ENCODE measurements around the gene CPNE4.
"Not testable (repeated sequence)": the region's sequence is repeated elsewhere in the genome, so short reads cannot be mapped to it uniquely, and the experiment has no call there.

Gene CPNE4

GRCh38 chr3:132034486-132035464 is at the start of gene CPNE4:
Gene CPNE4, minus strand, starts transcription at chr3:132035014.
- peak; percentile 65 to 68 for DNase-seq (ENCODE audit: low read depth in 2 of 2)

- DNase-seq (ENCODE audit: low read depth in 2 of 2) = no peak
Observed at GRCh38 chr3:132083583-132084279, 48.9 kb upstream of the CPNE4 start.

- no peak for DNase-seq (ENCODE audit: low read depth in 2 of 2)
Observed at GRCh38 chr3:132083159-132083558, 48.3 kb upstream of the CPNE4 start.

- DNase-seq (ENCODE audit: low read depth in 2 of 2) = no peak
Observed at GRCh38 chr3:132079147-132079546, 44.3 kb upstream of the CPNE4 start.

- no peak for DNase-seq (ENCODE audit: low read depth in 2 of 2)
Observed at GRCh38 chr3:132073771-132074170, 39.0 kb upstream of the CPNE4 start.

- no peak for DNase-seq (ENCODE audit: low read depth in 2 of 2)
Observed at GRCh38 chr3:132071043-132071442, 36.2 kb upstream of the CPNE4 start.

GRCh38 chr3:132064114-132064513 is 29.3 kb upstream of the CPNE4 start:
- no peak for DNase-seq (ENCODE audit: low read depth in 2 of 2)

GRCh38 chr3:132062535-132062934 is 27.7 kb upstream of the CPNE4 start:
- no peak for DNase-seq (ENCODE audit: low read depth in 2 of 2)

GRCh38 chr3:132055872-132056271 is 21.1 kb upstream of the CPNE4 start:
- no peak for DNase-seq (ENCODE audit: low read depth in 2 of 2)

- no peak for DNase-seq (ENCODE audit: low read depth in 2 of 2)
Observed at GRCh38 chr3:132047209-132047608, 12.4 kb upstream of the CPNE4 start.

- DNase-seq (ENCODE audit: low read depth in 2 of 2) = not testable (repeated sequence)
Observed at GRCh38 chr3:132044874-132045273, 10.1 kb upstream of the CPNE4 start.

- DNase-seq (ENCODE audit: low read depth in 2 of 2) = no peak
Observed at GRCh38 chr3:132042681-132043080, 7.9 kb upstream of the CPNE4 start.

GRCh38 chr3:132038198-132038825 is 3.5 kb upstream of the CPNE4 start:
- DNase-seq (ENCODE audit: low read depth in 2 of 2) = no peak

GRCh38 chr3:132037581-132037980 is 2.8 kb upstream of the CPNE4 start:
- DNase-seq (ENCODE audit: low read depth in 2 of 2) = no peak

- no peak for DNase-seq (ENCODE audit: low read depth in 2 of 2)
Observed at GRCh38 chr3:132037056-132037455, 2.2 kb upstream of the CPNE4 start.

- no peak for DNase-seq (ENCODE audit: low read depth in 2 of 2)
Observed at GRCh38 chr3:132034097-132034485, 723 bp downstream of the CPNE4 start.

- DNase-seq (ENCODE audit: low read depth in 2 of 2) = no peak
Observed at GRCh38 chr3:132033471-132033870, 1.3 kb downstream of the CPNE4 start.

GRCh38 chr3:132032959-132033358 is 1.9 kb downstream of the CPNE4 start:
- no peak for DNase-seq (ENCODE audit: low read depth in 2 of 2)

GRCh38 chr3:132029182-132029902 is 5.5 kb downstream of the CPNE4 start:
- peak; percentile 50 to 52 for DNase-seq (ENCODE audit: low read depth in 2 of 2)

- no peak for DNase-seq (ENCODE audit: low read depth in 2 of 2)
Observed at GRCh38 chr3:132022914-132023313, 11.9 kb downstream of the CPNE4 start.

GRCh38 chr3:132020058-132020457 is 14.8 kb downstream of the CPNE4 start:
- DNase-seq (ENCODE audit: low read depth in 2 of 2) = no peak

- no peak for DNase-seq (ENCODE audit: low read depth in 2 of 2)
Observed at GRCh38 chr3:132017137-132017536, 17.7 kb downstream of the CPNE4 start.
